Measurements from ENCODE around the gene TP53TG3F. TPM values are rescaled to one million over a fixed set of nuclear protein-coding genes. Genes with fewer than 3 reads are reported as not detected.
"Not testable (repeated sequence)": the region's sequence is repeated elsewhere in the genome, so short reads cannot be mapped to it uniquely, and the experiment has no call there.

Gene TP53TG3F, protein sequence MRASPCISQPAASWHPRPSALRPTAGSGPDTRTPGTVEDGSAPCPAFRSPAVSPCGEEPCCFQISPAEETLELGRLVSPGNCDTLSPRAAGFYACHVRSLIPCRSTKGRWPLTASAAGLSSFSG
- total RNA-seq, result not detected in 2 replicates

- H3K9me3 Mint-ChIP-seq; intact Hi-C loops (cut with micrococcal nuclease): not testable (repeated sequence)
Measured at GRCh38 chr16:33459312-33459711, at the start of gene TP53TG3F. Gene TP53TG3F, plus strand, starts transcription at chr16:33459612. Its CDS starts 68 bp downstream, at chr16:33459680.

GRCh38 chr16:33491611-33492010 is 32.2 kb downstream of the TP53TG3F start:
- H3K4me1 Mint-ChIP-seq (ENCODE audit: low read depth); H3K36me3 Mint-ChIP-seq (ENCODE audit: low read depth); DNase-seq (ENCODE audit: low spot score); H3K4me3 Mint-ChIP-seq (ENCODE audit: low read depth); intact Hi-C loops (cut with micrococcal nuclease); H3K9me3 Mint-ChIP-seq; H3K27ac Mint-ChIP-seq; H3K27me3 Mint-ChIP-seq (ENCODE audit: low read depth): not testable (repeated sequence)

More at GRCh38 chr16:33459312-33459711, at the start of gene TP53TG3F:
- not testable (repeated sequence) for H3K36me3 Mint-ChIP-seq (ENCODE audit: low read depth); H3K27ac Mint-ChIP-seq; H3K4me3 Mint-ChIP-seq (ENCODE audit: low read depth); H3K27me3 Mint-ChIP-seq (ENCODE audit: low read depth); H3K4me1 Mint-ChIP-seq (ENCODE audit: low read depth); DNase-seq (ENCODE audit: low spot score)

GRCh38 chr16:33507231-33507630 is 47.8 kb downstream of the TP53TG3F start:
- H3K27ac Mint-ChIP-seq; H3K27me3 Mint-ChIP-seq (ENCODE audit: low read depth); intact Hi-C loops (cut with micrococcal nuclease); H3K4me3 Mint-ChIP-seq (ENCODE audit: low read depth); H3K4me1 Mint-ChIP-seq (ENCODE audit: low read depth); DNase-seq (ENCODE audit: low spot score); H3K36me3 Mint-ChIP-seq (ENCODE audit: low read depth); H3K9me3 Mint-ChIP-seq: not testable (repeated sequence)

- H3K36me3 Mint-ChIP-seq (ENCODE audit: low read depth); DNase-seq (ENCODE audit: low spot score): not testable (repeated sequence)
Measured at GRCh38 chr16:33509070-33509469, 49.7 kb downstream of the TP53TG3F start.

DNA sequence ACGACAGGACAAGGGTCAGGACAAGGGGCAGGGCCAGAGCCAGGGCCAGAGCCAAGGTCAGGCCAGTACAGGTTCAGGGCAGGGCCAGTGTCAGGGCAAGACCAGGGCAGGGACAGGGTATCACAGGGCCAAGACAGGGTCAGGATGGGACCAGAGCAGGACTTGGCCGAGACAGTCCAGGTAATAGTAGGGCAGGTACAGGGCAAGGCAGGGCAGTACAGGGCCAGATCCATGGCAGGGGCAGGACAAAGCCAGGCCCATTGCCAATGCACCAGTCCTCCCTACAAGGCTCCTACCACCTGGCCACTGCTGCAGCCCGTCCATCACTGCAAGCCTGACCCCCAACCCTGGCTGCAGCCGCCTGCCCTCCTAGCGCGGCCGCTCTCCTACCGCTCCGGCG is 50.5 kb downstream of the TP53TG3F start:
- H3K27ac Mint-ChIP-seq; H3K4me3 Mint-ChIP-seq (ENCODE audit: low read depth); H3K27me3 Mint-ChIP-seq (ENCODE audit: low read depth); H3K4me1 Mint-ChIP-seq (ENCODE audit: low read depth); DNase-seq (ENCODE audit: low spot score); intact Hi-C loops (cut with micrococcal nuclease); H3K9me3 Mint-ChIP-seq; H3K36me3 Mint-ChIP-seq (ENCODE audit: low read depth): not testable (repeated sequence)

More at GRCh38 chr16:33509070-33509469, 49.7 kb downstream of the TP53TG3F start:
- H3K27me3 Mint-ChIP-seq (ENCODE audit: low read depth); H3K9me3 Mint-ChIP-seq; H3K4me3 Mint-ChIP-seq (ENCODE audit: low read depth); intact Hi-C loops (cut with micrococcal nuclease); H3K27ac Mint-ChIP-seq; H3K4me1 Mint-ChIP-seq (ENCODE audit: low read depth): not testable (repeated sequence)

Other genes with a start within 250 kb of the TP53TG3F start
- not detected in 2 replicates for gene TP53TG3E, start 155.3 kb upstream of the TP53TG3F start, total RNA-seq
- gene TP53TG3B, start 98.8 kb upstream of the TP53TG3F start, total RNA-seq, result not detected in 2 replicates

Measured in activated T-helper 2 cell treated with anti-CD3 and anti-CD28 coated beads, Interferon-gamma antibody, Interleukin-2, Interleukin-4, amounts not matched to agents 10 μg/mL and 5 μg/mL and 100 μg/mL, durations not matched to agents 14 hours and 24 hours and 36 hours (primary cell).